Measurements from ENCODE around the gene PCDH9. TPM values are rescaled to one million over a fixed set of nuclear protein-coding genes. Genes with fewer than 3 reads are reported as not detected.

PCDH9 gene
- total RNA-seq, 1 donor from 2014 or later = 14.7 TPM

DNA sequence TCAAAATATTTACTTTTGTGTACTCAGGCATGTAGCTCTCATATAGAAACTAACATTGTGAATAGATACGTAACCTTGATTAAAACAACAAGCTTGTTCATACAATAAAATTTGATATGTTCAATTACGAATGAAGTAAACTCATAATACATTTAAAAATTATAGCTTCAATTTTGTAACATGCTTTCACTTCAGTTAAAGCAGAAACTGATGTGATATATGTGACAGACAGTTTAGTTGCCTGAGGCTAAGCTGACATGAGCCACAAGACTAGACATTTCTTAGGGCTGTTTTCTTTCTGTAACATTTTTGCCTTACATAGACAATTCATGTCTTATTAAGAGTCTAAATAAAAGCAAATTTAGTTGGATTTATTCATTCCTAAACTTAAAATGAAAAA is 526.0 kb downstream of the PCDH9 start:
- DNase-seq = no peak

DNA sequence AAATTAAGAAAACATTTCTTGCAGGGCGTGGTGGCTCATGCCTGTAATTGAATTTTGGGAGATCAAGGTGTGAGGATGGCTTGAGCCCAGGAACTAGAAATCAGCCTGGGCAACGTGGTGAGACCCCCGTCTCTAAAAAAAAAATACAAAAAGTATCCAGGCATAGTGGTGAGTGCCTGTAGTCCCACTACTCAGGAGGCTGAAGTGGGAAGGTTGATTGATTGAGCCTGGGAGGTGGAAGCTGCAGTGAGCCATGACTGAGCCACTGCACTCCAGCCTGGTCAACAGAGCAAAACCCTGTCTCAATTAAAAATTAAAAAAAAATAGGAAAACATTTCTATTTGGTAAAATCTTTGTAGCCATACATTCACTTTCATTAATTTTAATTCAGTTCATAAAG is 526.5 kb downstream of the PCDH9 start:
- Histone ChIP-seq H3K9me3 (replicated peaks) (no peaks in the 10 kb centered on the region), H3K4me1 (no peaks in the 10 kb centered on the region), H3K27me3 (ENCODE audit: low read depth) (no peaks in the 10 kb centered on the region), H3K27ac (replicated peaks) (no peak overlapping the region), H3K36me3 (no peaks in the 10 kb centered on the region), H3K4me3 (no peak overlapping the region)
- intact Hi-C loops (cut with micrococcal nuclease) = no loop called here
- no peak for DNase-seq
- TF ChIP-seq, protein P1, sequence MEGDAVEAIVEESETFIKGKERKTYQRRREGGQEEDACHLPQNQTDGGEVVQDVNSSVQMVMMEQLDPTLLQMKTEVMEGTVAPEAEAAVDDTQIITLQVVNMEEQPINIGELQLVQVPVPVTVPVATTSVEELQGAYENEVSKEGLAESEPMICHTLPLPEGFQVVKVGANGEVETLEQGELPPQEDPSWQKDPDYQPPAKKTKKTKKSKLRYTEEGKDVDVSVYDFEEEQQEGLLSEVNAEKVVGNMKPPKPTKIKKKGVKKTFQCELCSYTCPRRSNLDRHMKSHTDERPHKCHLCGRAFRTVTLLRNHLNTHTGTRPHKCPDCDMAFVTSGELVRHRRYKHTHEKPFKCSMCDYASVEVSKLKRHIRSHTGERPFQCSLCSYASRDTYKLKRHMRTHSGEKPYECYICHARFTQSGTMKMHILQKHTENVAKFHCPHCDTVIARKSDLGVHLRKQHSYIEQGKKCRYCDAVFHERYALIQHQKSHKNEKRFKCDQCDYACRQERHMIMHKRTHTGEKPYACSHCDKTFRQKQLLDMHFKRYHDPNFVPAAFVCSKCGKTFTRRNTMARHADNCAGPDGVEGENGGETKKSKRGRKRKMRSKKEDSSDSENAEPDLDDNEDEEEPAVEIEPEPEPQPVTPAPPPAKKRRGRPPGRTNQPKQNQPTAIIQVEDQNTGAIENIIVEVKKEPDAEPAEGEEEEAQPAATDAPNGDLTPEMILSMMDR (IDR thresholded peaks at IDR 0.05; ENCODE audit: borderline replicate concordance) = no peak

More for the DNA sequence above, 526.0 kb downstream of the PCDH9 start:
- TF ChIP-seq, protein P1 (IDR thresholded peaks at IDR 0.05; ENCODE audit: borderline replicate concordance) = no peak
- no peaks in the 10 kb centered on the region for H3K9me3 ChIP-seq (replicated peaks)
- no peak overlapping the region for H3K4me3 ChIP-seq
- H3K4me1 ChIP-seq = no peaks in the 10 kb centered on the region
- no peak overlapping the region for H3K27ac ChIP-seq (replicated peaks)
- H3K36me3 ChIP-seq = no peaks in the 10 kb centered on the region
- intact Hi-C loops (cut with micrococcal nuclease) = no loop called here
- H3K27me3 ChIP-seq (ENCODE audit: low read depth) = no peaks in the 10 kb centered on the region

DNA sequence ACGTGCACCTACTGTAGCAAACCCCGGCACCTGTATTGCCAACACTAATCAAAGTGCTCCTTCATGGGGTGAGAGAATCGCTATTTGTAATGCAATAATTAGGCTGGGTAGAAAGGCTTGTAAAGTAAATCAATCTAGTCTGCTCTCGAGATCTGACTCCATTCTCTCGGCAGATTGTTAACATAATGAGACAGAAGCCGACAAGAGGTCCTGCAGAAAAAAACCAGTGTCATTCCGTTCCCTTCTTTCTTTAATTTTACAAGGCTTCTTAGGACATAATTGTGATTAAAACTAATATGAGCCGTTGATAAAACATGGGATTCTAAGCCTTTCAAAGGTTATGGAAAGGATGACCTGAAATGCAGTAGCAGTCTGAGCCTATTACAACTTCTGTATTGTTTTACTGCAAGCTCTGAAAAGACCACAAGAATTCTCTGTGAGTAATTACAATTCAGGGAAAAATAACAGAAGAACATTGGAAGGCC is 530.0 kb downstream of the PCDH9 start:
- H3K4me1 ChIP-seq = no peaks in the 10 kb centered on the region
- no peaks in the 10 kb centered on the region for H3K36me3 ChIP-seq
- intact Hi-C loops (cut with micrococcal nuclease) = no loop called here
- no peaks in the 10 kb centered on the region for H3K9me3 ChIP-seq (replicated peaks)
- no peak for DNase-seq
- TF ChIP-seq, protein P1 (IDR thresholded peaks at IDR 0.05; ENCODE audit: borderline replicate concordance) = no peak
- H3K27ac ChIP-seq (replicated peaks) = no peak overlapping the region
- no peak overlapping the region for H3K4me3 ChIP-seq
- no peaks in the 10 kb centered on the region for H3K27me3 ChIP-seq (ENCODE audit: low read depth)

DNA sequence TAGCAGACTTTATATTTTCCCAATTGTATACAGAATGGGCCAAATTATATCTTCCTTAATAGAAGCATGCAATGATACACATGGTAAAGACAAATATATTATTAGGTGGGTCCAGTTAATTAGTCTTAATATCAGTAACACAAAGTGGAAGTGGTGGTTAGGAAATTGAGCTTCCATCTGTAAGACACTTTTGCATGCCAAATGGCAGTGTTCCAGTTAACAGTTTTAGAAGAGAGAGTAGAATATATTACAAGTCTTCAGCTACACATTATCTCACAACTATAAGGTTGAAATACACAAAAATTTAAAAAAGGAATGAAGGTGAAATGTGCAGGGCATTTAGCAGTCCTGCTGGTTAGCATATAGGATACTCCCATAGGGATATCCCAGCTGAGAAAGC is 536.5 kb downstream of the PCDH9 start:
- no peak overlapping the region for H3K4me3 ChIP-seq
- intact Hi-C loops (cut with micrococcal nuclease) = no loop called here
- TF ChIP-seq, protein P1 (IDR thresholded peaks at IDR 0.05; ENCODE audit: borderline replicate concordance) = no peak

DNA sequence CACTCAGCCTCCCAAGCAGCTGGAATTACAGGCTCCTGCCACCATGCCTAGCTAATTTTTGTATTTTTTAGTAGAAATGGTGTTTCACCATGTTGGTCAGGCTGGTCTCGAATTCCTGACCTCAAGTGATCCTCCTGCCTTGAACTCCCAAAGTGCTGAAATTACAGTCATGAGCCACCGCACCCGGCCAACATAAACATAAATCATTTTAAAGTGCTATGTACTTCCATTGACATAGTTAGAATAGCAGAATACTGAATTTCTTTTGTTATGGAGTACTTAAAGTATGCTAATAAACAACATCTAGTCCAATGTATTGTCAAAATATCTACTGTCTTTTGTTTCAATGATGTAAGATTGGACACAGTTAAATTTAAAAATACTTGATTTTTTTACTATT is 539.0 kb downstream of the PCDH9 start:
- TF ChIP-seq, protein P1 (IDR thresholded peaks at IDR 0.05; ENCODE audit: borderline replicate concordance) = no peak
- Histone ChIP-seq H3K36me3 (no peaks in the 10 kb centered on the region), H3K4me3 (no peak overlapping the region), H3K9me3 (replicated peaks) (no peaks in the 10 kb centered on the region), H3K27ac (replicated peaks) (no peak overlapping the region), H3K4me1 (peaks cover 11% of the 10 kb centered on the region), H3K27me3 (ENCODE audit: low read depth) (no peaks in the 10 kb centered on the region)
- DNase-seq = no peak
- intact Hi-C loops (cut with micrococcal nuclease) = no loop called here

More for the DNA sequence above, 536.5 kb downstream of the PCDH9 start:
- DNase-seq = no peak
- Histone ChIP-seq H3K4me1 (peaks cover 11% of the 10 kb centered on the region), H3K27ac (replicated peaks) (no peak overlapping the region), H3K27me3 (ENCODE audit: low read depth) (no peaks in the 10 kb centered on the region), H3K9me3 (replicated peaks) (no peaks in the 10 kb centered on the region), H3K36me3 (no peaks in the 10 kb centered on the region)
